UCSD-AML1 (cell line): Measurements from ENCODE around the gene PZP.

Source experiments
- DNase-seq: peaks from one replicate; lab custom pipeline; 2025; ENCODE audit not compliant: unreplicated experiment; lab: John Stamatoyannopoulos, UW

Gene PZP

GRCh38 chr12:9127936-9128663, 80.1 kb downstream of the PZP start:
- DNase-seq = no peak

DNA sequence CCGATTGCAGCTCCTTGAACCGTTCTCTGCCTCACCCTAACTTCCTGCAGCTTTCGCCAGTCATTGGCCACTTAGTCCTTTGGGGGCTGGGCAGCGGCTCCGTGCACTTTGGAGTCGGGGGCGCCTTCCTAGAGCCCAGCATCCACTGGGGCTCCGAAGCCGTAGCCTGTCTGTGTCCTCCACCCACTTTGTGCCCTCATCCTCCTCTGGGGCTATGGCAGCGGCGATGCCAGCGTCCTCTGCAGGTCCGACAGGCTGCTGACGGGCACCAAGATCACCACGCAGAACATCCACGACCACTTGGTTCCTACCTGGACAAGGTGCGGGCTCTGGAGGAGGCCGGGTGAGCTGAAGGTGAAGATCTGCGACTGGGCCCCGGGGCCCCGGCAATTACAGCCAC, 80.7 kb downstream of the PZP start:
- no peak for DNase-seq

- DNase-seq = no peak
Observed at GRCh38 chr12:9124383-9125031, 83.7 kb downstream of the PZP start.

DNA sequence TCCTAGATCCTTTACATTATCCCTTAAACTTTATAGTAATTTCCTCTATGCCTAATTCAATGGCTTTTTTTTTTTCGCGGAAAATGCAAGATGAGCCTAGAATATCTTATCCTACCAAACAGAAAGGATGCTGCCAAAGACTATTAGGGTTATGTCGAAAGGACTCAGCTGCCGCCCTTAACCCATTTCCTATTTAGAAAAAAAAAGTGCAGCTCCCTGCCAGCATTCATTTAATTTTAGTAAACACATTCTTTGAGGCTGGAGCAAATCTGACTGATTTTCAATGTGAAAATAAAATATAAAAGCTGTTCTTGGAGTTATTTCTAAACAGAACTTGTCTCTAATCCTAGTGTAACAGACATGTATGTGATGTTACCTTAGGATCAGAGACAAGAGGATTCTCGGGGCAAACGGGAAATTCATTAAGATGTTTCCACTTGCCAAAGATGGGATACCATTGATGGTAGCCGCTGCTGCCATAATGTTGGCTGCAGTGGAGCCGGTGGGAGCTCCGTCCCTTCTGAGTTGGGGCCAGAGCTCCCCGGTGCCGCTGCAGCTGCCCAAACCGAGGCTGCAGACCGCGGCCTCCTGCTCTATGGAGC, 84.3 kb downstream of the PZP start:
- DNase-seq = no peak

- no peak for DNase-seq
Observed at GRCh38 chr12:9122091-9122609, 86.0 kb downstream of the PZP start.

DNA sequence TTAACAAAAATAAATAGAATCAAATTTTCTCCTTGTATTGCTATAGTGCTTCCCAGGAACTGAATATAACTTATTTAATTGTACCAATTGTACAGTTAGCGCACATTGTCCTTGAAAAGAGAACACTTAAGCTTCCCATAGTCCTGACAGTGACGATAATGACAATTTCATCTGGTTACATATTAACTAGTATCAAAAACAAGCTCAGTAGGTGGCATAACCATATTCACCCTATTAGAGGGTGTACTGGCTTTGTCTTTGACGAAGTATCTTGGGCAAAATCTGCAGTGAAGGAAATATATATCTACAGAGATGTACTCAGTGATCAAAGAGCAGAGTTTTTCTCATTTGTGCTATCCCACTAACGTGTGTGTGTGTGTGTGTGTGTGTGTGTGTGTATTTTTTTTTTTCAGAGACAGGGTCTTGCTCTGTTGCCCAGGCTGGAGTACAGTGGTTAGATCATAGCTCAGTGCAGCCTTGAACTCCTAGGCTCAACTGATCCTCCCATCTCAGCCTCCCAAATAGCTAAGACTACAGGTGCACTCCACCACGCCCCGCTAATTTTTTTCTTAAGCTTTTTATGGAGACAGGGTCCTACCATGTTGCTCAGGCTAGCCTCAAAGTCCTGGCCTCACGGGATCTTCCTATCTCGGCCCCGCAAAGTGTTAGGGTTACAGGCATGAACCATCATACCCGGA, 87.6 kb downstream of the PZP start:
- DNase-seq = no peak

- peak; percentile 62 for DNase-seq
Observed at GRCh38 chr12:9118158-9118557, 90.0 kb downstream of the PZP start.

DNA sequence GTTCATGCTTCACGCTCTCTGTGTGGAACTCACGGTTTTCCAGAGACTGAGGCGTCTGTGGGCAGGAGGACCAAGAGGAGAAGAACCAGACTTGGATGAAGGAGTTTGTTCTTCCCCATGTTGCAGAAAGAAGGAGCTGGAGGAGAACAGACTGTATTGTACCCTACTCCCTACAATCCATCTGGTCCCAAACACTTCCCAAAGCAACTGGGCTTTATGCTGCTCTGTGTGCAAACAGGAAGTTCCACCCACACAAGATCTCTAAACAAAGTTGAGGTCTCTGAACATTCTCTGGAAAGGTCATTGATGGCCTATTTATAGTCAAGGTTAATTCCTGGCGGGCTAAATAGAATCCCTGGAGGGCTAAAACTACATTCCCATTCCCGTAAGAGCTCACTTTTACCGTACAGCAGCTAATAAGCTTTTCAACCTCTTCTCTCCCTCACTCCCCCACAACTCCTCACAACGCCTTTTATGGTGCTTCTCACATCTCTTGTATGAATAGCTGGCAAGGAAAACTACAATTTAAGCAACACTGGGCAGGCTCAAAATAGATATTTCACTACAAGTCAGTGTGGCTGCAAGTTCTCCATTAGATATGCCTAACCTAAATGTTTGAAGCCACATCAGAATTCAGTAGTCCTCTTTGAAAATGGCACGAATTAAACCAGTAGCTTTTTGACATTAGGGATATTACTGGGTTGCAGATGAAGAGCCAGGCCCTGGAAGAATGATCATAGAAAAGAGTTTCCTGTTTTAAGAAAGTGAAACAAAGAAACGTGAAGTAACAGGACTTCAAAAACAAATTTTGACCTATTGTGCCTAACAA, 92.2 kb downstream of the PZP start, which contains the start of gene A2M:
Gene A2M, minus strand, starts transcription at position 189 of the 829 bp plus-strand sequence. Its CDS starts 70 bp downstream, at position 119.
- no peak for DNase-seq

GRCh38 chr12:9114946-9115345, 93.2 kb downstream of the PZP start:
- no peak for DNase-seq

DNA sequence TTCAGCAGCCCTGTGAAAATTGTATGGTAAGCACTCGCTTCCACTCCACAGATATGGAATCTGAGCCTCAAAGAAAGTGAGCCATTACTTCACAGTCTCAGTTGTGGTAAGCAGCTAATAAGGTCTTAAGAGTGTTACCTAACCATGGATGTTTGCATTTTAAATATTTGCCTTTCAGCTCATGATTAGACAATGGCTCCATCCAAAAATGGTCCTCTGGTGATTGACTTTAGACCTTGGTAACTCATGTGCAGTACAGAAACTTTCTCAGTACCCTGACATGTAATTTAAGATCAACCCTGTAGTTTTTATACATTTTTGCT, 94.2 kb downstream of the PZP start:
- no peak for DNase-seq

GRCh38 chr12:9113296-9113986, 94.8 kb downstream of the PZP start:
- DNase-seq = no peak

DNA sequence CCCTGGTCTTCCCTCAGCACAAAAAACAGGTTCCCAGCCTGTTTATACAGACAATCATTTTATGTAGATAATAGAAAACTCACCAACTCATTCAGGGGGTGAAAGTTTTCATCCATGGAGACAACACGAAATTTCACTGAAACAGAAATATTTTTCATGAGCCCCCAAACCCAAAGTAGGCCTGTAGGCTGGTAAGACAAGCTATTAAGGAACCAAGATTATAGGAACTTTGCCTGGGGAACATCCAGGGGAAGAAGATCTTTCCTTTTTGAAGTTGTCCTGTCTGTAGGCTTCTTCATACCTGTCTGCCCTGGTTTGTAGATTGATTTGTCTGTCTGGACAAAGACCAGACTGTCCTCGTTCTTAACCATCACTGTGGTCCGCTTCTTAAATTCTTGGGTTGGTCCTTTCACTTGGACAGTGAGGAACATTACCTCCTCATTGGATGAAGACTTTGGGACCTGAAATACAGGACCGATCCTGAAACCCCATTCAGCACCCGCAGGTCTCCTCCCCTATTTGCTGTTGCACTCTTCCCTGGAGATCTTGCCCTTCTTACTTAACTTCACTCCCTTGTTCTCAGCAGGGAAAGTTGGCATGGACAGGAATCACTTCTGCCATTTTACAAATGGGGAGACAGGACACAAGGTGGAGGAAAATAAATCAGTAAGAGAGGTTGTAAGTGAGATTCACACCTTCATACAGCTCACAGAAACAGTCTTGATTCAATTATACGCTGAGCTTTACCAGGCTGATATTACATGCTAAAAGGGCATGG, 95.9 kb downstream of the PZP start:
- no peak for DNase-seq

GRCh38 chr12:9111525-9111924, 96.7 kb downstream of the PZP start:
- no peak for DNase-seq

DNA sequence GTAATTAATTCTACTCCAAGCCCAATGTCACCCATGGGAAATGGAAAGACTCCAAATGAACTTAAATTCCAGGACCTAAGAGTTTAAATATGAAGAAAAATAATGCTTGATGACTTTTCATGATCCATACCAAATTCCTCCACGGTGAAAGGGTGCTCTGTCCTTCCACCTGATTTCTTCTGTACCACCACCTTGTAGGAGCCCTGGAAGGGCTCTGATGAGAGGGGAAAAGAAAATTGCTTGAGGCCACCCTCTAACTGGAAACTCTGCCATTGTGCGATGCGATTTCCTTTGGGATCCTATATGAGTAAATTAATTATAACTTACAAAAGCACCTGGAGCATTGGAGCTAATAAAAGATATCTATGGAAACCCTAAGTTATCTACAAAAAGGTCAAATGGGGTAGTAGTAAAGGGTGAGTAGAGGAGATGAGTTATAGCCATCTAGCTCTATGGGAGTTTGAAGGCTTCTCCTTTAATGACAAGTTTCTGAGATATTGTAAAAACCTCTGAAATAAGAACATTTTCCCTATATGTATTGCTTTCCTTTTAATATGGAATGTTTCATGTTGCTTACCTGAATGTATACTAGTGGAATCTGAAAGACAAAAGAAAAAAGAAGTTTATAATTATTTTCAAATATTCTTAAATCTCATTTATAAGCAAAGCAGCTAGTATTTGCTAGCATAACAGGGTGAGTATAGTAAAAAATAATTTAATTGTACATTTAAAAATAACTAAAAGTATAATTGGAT, 98.3 kb downstream of the PZP start:
- DNase-seq = no peak

DNA sequence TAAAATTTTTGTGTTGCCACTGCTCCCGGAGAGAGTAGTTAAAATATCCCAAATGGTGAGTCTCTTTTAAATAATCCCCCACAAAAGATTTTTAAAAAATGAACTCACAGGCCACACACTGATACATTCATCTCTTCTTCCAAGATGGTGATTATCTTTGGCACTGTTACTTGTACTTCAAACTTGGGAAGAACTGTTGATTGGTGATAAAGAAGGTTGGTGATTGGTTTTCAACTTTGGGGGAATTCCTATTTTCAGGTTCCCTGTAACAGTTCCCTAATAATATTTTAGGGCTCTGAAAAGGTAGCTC, 99.0 kb downstream of the PZP start:
- DNase-seq = no peak

- DNase-seq = no peak
Observed at GRCh38 chr12:9108504-9109212, 99.5 kb downstream of the PZP start.

- no peak for DNase-seq
Observed at GRCh38 chr12:9107542-9107873, 100.7 kb downstream of the PZP start.
